HepG2 (cell line): ENCODE results near the gene APOM. TPM values are rescaled to one million over a fixed set of nuclear protein-coding genes. Genes with fewer than 3 reads are reported as not detected.
A peak's percentile ranks its signal among the peaks of the same experiment; 100 is the strongest.

Experiments
- CAMTA2 ChIP-seq: sonication (generic); formaldehyde crosslinking; IDR thresholded peaks from 2 replicates; pipeline ENCODE4 v1.4.0; 2020; ENCODE audit warnings: mild to moderate bottlenecking, missing genetic modification reagents, borderline replicate concordance
- DMAP1 ChIP-seq: IDR thresholded peaks from 2 replicates; pipeline ENCODE4 v1.6.1; 2016
- FOXK1 ChIP-seq: sonication (generic); formaldehyde crosslinking; IDR thresholded peaks from 2 replicates; pipeline ENCODE4 v1.4.0; 2020; ENCODE audit warnings: low read depth, missing genetic modification reagents, borderline replicate concordance
- HMG20B ChIP-seq: conservative IDR thresholded peaks from 2 replicates; pipeline ENCODE4 v1.6.1; 2016; ENCODE audit warnings: missing genetic modification reagents, missing compliant biosample characterization
- HMGXB3 ChIP-seq: sonication (generic); formaldehyde crosslinking; IDR thresholded peaks from 2 replicates; pipeline ENCODE4 v1.4.0; 2020; ENCODE audit warnings: missing genetic modification reagents, borderline replicate concordance
- IKZF1 ChIP-seq: fragments of 450-650 bp; IDR thresholded peaks from 2 replicates; pipeline ENCODE4 v1.7.1; 2016
- MBNL3 ChIP-seq: fragments of 250-450 bp; sonication (Bioruptor Pico); conservative IDR thresholded peaks from 2 replicates; pipeline ENCODE4 v1.8.0; 2022; ENCODE audit warnings: mild to moderate bottlenecking, inconsistent platforms
- NBN ChIP-seq: fragments of 450-650 bp; conservative IDR thresholded peaks from 2 replicates; pipeline ENCODE4 v1.6.1; 2017
- PHB2 ChIP-seq: fragments of 450-650 bp; IDR thresholded peaks from 2 replicates; pipeline ENCODE4 v1.6.1; 2018; ENCODE audit not compliant: partially characterized antibody
- POLR2A ChIP-seq, 2 experiments: IDR thresholded peaks; 2 replicates each; pipeline ENCODE4 v1.6.1; 2011; ENCODE audit warnings: low read depth in 2 of 2, low read length in 2 of 2, mild to moderate bottlenecking in 1 of 2, moderate library complexity in 1 of 2; ENCODE audit not compliant: insufficient read depth in 1 of 2
- PPARG ChIP-seq: conservative IDR thresholded peaks from 2 replicates; pipeline ENCODE4 v1.6.1; 2016; ENCODE audit warnings: missing biosample characterization, missing genetic modification reagents
- RBM39 ChIP-seq: fragments of 200-400 bp; formaldehyde crosslinking; IDR thresholded peaks from one replicate; pipeline ENCODE4 v1.6.1; 2018; ENCODE audit warnings: antibody characterized with exemption, mild to moderate bottlenecking, low read depth, low read length; ENCODE audit not compliant: poor library complexity, severe bottlenecking
- RFXANK ChIP-seq: IDR thresholded peaks from 2 replicates; pipeline ENCODE4 v1.6.1; 2016
- ZNF331 ChIP-seq: sonication (generic); formaldehyde crosslinking; IDR thresholded peaks from 2 replicates; pipeline ENCODE4 v1.4.0; 2020; ENCODE audit warnings: missing genetic modification reagents
- ZNF770 ChIP-seq: sonication (generic); formaldehyde crosslinking; IDR thresholded peaks from 2 replicates; pipeline ENCODE4 v1.5.0; 2020; ENCODE audit warnings: mild to moderate bottlenecking, missing genetic modification reagents
- polyA plus RNA-seq, 8 experiments: library from polyadenylated mRNA; depleted of rRNA in 3 of 8; stranded (reverse) in 7 of 8; unstranded in 1 of 8; fragments of >200 nt; fragmentation: Illumina TruSeq in 4 of 8; extraction: Trizol in 4 of 8; gene quantifications; 2 replicates each; pipeline versions ENCODE4 v1.2.1 to v1.2.3, GENCODE V29; 2011 to 2016; ENCODE audit warnings: low read depth in 4 of 8, missing spikeins in 1 of 8, mixed read lengths in 1 of 8; ENCODE audit not compliant: insufficient read depth in 1 of 8
- total RNA-seq, 5 experiments: library from RNA; depleted of rRNA; stranded (reverse); fragments of >200 nt; fragmentation: Illumina TruSeq; extraction: Trizol; gene quantifications; 2 replicates each; pipeline ENCODE4 v1.2.3, GENCODE V29; 2016; ENCODE audit warnings: low read depth in 1 of 5
- TF ChIP-seq, protein P1 (sequence below): sonication (generic); formaldehyde crosslinking; IDR thresholded peaks from 2 replicates; pipeline ENCODE4 v1.4.0; 2020; ENCODE audit warnings: missing genetic modification reagents
- TF ChIP-seq, protein P2 (sequence below): sonication (generic); formaldehyde crosslinking; IDR thresholded peaks from 2 replicates; pipeline ENCODE4 v1.4.0; 2020; ENCODE audit warnings: missing genetic modification reagents
- TF ChIP-seq, protein P3 (sequence below): sonication (generic); formaldehyde crosslinking; IDR thresholded peaks from 2 replicates; pipeline ENCODE4 v1.4.0; 2020; ENCODE audit warnings: missing genetic modification reagents, borderline replicate concordance

The APOM gene
- total and polyA plus RNA-seq, 2 of the 13 experiments (the other 11 are each of a cell fraction or from before 2014, with no cell fraction given) = 98.2 to 1,140 TPM

DNA sequence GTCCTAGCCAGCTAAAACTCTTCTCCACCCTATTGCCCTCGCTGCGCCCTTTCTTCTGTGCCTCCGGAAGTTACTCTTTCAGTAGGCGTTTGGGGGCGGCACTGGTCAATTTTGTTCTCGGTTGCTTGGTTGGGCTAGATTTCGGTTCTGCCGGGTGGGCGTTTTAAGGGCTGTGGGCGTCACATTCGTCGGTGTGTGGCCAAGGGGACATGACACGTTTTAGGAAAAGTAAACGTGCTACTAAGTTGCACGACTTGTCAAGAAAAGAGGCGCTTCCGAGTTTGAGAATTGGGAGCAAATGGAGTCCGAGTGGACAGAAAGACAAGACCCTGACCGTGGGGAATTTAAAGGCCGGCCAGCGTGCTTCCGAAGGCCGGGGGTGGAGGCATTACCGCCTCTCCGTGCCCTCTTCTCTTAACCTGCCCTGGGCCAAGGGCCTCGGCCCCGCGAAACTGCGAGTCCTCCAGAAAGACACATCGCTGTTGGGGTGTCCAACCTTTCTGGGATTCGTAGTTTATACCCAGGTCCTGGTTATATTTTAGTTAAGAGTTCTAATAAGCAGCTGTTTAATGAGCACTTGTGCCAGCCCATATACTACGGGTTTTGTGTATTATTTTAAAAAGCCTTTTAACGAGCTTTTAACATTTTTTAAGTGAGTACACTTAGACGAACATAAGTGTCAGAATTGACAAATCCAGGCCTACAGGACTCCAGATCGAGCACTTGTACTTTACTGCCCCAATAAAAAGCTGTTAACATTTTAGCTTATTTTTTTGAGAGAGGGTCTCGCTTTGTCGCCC lies 2.6 kb upstream of the APOM start (continued):
- TF ChIP-seq, protein P1, sequence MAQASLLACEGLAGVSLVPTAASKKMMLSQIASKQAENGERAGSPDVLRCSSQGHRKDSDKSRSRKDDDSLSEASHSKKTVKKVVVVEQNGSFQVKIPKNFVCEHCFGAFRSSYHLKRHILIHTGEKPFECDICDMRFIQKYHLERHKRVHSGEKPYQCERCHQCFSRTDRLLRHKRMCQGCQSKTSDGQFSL (CRISPR knock-in tag) = no peak
- TF ChIP-seq RFXANK (CRISPR knock-in tag) (peak; percentile 1; the same call in 1 of the 2 replicates), HMGXB3 (CRISPR knock-in tag) (0 out of 2 replicates have a peak, but pooled peaks have one; percentile 5), NBN (no peak), PHB2 (no peak), IKZF1 (no peak), POLR2A (IDR thresholded peaks at IDR 0.05; ENCODE audit: insufficient read depth in 1 of 2, low read depth in 2 of 2, low read length in 2 of 2) (peak in 1 of 2 experiments; percentile 72; a peak in 1 of 4 replicates), PPARG (CRISPR knock-in tag) (no peak), HMG20B (CRISPR knock-in tag) (no peak), RBM39 (no peak), ZNF331 (CRISPR knock-in tag) (no peak), CAMTA2 (peak; percentile 59; the same call in 1 of the 2 replicates), FOXK1 (CRISPR knock-in tag) (no peak), ZNF770 (CRISPR knock-in tag) (no peak), MBNL3 (CRISPR knock-in tag) (no peak), DMAP1 (peak; percentile 61; the same call in 1 of the 2 replicates)
- TF ChIP-seq, protein P2, sequence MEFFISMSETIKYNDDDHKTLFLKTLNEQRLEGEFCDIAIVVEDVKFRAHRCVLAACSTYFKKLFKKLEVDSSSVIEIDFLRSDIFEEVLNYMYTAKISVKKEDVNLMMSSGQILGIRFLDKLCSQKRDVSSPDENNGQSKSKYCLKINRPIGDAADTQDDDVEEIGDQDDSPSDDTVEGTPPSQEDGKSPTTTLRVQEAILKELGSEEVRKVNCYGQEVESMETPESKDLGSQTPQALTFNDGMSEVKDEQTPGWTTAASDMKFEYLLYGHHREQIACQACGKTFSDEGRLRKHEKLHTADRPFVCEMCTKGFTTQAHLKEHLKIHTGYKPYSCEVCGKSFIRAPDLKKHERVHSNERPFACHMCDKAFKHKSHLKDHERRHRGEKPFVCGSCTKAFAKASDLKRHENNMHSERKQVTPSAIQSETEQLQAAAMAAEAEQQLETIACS (CRISPR knock-in tag) = no peak; the same call in 1 of the 2 replicates
- TF ChIP-seq, protein P3, sequence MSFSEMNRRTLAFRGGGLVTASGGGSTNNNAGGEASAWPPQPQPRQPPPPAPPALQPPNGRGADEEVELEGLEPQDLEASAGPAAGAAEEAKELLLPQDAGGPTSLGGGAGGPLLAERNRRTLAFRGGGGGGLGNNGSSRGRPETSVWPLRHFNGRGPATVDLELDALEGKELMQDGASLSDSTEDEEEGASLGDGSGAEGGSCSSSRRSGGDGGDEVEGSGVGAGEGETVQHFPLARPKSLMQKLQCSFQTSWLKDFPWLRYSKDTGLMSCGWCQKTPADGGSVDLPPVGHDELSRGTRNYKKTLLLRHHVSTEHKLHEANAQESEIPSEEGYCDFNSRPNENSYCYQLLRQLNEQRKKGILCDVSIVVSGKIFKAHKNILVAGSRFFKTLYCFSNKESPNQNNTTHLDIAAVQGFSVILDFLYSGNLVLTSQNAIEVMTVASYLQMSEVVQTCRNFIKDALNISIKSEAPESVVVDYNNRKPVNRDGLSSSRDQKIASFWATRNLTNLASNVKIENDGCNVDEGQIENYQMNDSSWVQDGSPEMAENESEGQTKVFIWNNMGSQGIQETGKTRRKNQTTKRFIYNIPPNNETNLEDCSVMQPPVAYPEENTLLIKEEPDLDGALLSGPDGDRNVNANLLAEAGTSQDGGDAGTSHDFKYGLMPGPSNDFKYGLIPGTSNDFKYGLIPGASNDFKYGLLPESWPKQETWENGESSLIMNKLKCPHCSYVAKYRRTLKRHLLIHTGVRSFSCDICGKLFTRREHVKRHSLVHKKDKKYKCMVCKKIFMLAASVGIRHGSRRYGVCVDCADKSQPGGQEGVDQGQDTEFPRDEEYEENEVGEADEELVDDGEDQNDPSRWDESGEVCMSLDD (CRISPR knock-in tag) = no peak
